ENCODE data around the gene HSPG2.
"Not testable (repeated sequence)": the region's sequence is repeated elsewhere in the genome, so short reads cannot be mapped to it uniquely, and the experiment has no call there.

HSPG2 gene

DNA sequence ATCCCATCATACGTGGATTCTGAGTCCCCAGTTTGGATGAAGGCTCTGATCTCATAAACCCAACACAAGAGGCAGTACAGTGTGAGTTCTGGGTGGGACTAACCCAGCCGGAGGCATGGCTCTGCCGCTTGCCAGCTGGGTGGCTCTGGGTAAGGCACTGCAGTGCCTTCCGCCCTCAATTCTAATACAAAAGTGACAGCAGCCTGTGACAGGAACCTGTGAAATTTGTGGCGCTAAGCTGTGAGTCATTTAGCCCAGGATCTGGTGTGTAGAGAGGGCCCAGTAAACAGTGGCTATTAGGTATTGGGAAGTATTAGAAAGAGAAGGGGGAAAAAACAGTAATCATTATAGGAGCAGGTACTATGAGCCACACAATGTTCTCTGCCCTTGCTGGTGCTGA lies 23.3 kb downstream of the HSPG2 start:
- no peak for DNase-seq

DNA sequence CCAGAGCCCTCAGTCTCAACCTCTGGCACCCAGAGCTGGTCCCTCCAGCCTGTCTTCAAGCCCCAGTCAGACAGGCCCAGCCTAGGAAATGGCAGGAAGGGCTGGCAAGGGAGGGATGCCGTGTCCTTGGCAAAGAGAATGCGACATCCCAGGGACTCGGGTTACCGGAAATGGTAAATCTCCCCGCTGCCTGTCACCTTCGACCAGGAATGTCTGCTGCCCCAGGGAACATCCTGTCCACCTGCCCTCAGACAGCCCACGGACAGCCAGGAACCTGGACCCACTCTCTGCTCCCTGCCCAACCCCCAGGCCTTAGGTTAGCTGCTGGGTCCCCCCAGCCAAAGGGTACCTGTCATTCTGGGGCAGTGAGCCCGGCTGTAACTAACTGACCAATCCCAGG lies 23.9 kb downstream of the HSPG2 start:
- DNase-seq = no peak

DNA sequence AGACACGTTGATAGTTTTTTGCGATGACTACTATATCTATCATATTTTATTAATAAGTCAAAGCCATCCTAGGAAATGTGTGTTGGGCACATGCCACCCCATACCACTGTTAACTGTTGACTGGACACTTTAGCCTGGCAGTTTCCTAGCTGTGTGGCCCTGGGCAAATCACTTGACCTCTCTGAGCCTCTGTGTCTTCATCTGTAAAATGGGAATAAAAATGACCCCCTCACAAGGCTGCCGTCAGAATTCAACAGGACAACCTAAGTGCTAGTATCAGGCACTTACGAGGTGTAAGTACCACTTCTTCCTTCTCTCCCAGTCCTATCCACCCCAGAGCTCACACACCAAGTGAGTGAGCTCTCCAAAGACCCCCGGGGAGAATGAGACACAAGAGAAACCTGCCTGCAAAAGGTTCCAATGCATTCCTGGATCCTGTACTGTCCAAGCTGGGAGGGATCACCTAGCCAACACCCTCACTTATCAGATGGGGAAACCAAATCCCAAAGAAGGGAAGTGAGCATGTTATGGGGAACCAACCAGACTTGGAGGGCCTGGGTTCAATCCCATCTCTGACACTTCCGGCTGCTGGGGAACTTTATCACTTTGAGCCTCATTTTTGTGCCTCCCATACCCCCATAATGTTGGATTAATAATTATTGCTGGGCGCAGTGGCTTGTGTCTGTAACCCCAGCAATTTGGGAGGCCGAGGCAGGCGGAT lies 24.9 kb downstream of the HSPG2 start:
- no peak for DNase-seq

DNA sequence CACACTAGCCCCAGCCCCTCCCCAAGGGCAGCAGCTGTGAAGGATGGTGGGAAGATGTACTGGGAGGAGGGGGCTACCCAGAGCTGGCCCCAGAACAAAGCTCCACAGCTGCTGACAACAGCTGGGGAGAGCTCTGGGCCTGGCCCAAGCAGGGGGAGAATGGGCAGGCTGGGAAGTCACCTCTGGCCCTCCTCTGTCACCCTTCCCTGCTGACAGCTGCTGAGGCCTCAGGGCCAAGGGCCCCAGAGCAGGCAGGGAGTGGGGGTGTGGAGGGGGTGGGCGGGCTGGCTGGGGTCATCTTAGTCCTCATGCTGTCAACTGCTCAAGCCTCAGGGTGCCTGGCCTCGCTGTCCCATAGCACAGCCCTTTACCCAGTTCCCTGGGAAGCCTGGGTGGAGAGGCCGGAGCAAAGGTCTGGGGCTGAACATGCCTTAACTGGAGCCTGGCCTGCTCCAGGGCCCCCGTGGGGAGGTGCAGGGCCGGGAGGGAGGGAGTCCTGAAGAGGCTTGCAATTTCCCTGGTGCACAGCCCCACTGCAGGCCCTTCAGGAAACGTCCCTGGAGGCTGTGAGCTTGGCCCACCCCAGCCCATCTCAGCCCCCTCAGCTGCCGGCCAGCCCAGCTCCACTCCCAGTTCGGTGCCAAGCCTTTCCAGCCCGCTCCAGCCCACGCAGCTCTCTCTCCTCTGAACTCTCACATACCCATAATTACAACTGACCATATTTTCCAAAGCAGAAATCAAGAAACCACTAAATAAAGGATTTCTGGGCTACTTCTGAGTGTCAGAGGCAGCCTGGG lies 25.7 kb downstream of the HSPG2 start:
- no peak for DNase-seq

DNA sequence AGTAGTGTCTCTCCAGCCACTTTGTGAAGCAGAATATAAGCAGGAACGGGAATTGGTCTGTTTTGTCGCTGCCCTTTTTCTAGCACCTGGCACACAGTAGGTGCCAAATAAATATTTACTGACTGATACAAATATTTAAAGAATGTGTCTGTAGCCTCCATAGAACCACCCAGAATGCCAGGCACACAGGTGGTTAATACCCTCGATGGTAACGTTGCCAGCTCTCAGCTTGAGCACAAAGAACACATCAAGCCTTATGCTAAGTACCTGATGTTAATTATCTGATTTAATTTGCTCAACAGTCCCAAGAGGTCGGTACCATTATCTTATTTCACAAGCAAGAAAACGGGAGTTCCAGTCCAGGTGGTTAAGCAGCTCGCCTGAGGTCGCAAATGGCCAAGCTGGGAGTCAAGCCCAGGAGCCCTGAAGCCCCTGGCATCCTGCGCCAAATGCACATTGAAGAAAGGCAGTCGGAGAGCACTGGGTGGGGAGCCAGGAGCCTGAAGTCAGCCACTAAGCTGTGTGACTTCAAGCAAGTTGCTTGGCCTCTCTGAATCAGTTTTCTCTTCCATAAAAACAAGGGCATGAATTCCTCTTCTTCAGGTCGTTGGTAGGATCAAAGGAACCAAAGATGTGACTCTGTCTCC lies 26.4 kb downstream of the HSPG2 start:
- DNase-seq = no peak

DNA sequence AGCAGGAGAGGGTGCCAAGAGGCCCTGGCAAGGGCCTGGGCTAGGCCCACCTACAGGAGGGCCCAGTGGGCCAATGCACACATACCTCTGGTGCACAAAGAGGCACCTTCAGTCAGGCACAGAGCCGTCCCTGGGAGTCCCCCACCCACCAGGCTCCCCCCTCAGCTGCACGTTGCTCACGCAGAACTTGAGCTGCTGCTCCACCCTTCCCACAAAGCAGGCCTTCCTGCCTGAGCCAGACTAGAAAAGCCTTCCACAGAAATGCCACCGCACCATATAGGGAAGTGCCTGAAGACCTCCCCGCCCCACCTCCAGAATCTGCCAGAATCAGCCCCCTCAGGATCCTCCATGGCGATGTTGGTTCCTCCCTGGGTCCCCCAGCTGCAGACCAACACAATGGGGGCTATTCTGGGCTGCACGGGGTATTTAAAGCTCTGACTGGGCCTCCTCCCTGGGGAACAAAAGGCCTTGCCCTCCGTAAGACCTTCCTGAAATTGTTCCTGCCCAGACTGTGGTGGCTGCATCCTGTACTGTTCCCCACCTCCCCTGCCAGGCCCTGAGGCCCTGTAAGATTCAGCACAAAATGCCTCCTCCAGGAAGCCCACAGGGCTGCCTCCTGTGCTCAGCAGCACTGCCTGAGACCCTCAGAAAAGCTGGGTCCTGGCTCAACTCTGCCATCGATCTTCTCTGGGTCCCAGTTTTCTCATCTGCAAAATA lies 27.2 kb downstream of the HSPG2 start:
- DNase-seq = no peak

DNA sequence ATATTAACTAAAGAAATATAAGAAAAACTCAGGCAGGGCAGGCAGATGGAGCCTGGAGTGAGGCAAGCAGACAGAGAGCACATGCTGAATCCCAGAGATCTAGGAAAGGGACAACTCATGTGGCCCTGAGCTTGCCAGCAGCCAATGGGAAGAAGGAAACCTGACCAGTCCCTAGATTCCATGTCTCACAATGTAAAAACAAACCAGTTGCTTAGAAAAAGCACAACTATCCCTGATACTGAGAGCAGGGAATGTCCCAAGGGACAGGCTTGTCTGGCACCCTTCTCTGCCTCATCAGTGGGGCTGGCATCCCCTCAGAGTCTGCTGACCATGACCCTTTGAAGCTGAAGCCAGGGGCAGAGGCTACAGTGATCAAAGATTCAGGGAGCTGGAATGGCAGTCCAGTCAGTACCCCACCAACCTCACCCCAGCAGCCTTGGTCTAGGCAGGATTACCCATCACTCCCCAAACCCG lies 27.8 kb downstream of the HSPG2 start:
- no peak for DNase-seq

DNA sequence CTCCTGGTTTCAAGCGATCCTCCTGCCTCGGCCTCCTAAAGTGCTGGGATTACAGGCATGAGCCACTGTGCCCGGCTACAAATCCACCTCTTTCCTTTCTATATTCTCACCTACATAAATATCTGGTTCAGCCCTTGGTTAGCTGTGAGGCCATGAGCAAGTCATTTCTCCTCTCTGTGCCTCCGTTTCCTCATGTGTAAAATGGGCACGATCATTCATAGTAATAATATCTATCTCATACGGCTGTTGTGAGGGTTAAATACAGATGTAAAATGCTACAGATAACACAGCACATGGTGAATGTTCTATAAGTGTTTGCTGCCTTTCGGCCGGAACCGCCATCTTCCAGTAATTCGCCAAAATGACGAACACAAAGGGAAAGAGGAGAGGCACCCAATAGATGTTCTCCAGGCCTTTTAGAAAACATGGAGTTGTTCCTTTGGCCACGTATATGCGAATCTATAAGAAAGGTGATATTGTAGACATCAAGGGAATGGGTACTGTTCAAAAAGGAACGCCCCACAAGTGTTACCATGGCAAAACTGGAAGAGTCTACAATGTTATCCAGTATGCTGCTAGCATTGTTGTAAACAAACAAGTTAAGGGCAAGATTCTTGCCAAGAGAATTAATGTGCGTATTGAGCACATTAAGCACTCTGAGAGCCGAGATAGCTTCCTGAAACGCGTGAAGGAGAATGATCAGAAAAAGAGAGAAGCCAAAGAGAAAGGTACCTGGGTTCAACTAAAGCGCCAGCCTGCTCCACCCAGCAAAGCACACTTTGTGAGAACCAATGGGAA lies 29.2 kb downstream of the HSPG2 start:
- not testable (repeated sequence) for DNase-seq

DNA sequence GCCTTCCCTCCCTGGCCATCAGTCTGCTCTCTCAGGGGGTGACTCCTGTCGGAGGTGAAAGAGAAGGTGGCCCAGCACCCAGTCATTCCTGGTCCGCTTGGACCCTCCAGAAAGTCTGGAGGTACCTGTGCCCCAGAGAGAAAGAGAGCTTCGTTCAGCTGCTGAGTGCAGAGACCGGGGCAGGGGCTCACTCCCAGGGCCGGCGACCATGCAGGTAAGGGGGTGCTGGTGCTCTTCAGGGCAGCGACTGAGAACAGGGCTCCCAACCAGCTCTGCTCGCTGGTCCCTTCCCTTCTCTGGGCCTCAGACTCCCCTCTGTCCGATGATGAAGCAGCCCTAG lies 30.1 kb downstream of the HSPG2 start:
- DNase-seq = no peak

DNA sequence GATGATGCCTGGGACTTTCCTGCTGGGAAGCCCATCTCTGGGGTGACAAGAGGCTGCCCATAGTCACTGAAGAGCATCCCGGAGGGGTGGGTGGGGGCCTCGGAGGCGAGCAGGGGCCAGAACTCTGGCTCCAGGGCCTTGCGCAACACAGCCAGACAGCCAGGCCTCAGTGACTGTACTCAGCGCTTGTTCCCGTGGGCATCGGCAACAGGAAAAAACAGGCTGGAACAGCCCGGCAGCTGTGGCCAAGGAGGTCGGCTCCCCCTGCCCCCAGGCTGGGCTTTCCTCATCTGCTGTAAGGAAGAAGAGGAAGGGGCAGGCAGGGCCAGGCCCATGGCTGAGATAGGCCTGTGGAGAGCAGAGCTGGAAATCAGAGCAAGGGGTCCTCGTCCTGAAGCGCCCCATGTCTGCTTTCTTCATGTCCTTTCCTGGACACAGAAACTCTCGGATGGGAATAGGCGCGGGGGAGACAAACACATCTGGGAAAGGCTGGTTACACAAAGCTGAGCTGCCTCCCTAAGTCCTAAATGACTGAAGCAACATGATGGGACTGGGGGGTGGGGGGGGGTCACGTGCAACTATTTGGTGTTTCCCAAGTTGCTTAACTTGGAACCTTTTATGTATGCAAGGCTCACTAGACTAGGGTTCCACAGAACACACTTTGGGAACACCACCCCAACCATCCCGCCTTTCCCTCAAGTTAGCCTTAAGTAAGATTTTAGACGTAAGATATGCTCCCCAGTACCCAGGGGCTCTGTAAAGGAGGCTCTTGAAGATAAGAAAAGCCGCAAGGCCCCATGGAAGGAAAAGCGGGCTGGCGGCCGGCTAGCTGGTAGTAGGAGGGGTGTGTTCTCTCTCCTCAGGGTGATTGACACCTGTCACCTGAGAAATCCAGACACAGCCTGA lies 30.7 kb downstream of the HSPG2 start:
- no peak for DNase-seq

DNA sequence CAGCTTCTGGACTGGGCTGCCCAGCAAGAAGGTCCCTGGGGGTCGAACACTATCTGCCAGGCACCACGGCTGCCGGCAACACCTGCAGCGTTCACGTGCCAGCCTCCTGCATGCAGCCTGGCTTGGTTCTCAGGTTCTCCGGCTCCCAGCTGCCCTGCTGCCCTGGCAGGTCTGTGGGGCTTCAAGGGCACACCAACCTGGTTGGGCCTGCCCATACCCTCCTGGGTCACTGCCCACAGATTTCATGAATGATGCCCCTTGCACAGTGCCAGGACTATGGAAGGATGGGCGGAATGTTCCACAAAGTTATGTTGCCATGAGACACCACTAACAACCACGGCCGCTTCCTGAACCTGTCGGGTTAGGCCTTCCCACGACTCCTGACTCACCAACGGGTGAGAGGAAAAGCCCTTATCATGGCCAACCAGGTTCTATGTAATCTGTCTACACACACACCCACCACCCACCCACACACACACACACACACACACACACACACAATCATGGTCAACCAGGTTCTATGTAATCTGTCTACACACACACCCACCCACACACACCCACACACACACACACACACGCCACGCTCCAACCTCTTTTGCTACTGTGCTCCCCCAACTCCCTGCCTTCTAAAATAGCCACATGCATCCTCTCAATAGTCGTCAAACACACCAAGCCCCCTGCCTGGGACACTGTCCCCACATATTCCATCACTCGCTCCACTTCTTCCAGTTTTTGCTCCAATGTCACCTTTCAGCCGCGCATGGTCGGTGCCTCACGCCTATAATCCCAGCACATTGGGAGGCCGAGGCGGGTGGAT lies 32.2 kb downstream of the HSPG2 start:
- DNase-seq = no peak

DNA sequence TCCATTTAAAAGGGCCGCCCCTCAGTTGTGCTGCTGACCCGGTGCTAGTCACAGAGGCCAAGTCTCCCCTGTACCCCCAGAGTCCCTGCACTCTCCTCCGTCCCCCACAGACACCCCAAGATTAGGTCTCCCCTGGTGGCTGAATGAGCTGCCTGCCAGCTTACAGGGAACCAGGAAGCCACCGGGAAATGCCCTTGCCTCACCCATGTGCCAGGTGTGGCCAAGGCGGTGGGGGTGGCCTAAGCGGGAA lies 32.7 kb downstream of the HSPG2 start:
- no peak for DNase-seq

DNA sequence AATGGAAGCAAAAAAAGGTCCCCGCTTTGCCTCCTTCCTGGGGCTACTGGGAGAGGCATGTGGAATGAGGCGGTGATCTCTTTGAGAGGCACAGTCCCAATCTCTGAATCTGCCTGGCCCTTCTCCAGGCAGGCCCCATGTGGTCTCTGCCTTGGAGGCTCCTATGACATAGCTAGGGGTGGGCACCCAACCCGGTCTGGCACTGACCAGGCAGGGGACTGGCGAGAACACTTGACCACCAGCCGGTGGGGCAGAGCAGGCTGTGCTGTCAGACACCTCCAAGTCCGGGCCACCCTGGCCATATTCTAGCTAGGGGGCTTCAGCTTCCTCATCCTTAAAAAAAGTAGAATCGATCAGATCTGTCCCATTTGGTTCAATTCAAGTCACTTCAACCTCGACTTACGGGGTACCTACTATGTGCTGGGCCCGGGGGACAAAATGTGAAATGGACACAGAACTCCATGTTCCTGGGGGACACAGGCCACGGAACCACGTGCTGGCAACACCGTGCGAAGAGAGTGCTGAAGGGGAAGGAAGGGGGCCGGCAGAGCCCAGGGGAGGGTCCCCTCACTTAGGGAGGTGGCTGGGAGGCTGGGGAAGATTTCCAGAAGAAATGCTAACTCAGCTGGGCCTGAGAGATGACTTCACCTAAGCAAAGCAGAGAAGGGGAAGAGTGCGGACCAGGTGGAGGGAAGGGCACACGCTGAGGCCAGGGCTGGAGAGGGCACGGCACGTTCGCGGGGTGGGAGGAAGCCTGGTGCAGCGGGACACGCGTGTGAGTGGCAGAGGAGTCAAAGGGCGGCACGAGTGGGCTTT lies 33.3 kb downstream of the HSPG2 start:
- no peak for DNase-seq

DNA sequence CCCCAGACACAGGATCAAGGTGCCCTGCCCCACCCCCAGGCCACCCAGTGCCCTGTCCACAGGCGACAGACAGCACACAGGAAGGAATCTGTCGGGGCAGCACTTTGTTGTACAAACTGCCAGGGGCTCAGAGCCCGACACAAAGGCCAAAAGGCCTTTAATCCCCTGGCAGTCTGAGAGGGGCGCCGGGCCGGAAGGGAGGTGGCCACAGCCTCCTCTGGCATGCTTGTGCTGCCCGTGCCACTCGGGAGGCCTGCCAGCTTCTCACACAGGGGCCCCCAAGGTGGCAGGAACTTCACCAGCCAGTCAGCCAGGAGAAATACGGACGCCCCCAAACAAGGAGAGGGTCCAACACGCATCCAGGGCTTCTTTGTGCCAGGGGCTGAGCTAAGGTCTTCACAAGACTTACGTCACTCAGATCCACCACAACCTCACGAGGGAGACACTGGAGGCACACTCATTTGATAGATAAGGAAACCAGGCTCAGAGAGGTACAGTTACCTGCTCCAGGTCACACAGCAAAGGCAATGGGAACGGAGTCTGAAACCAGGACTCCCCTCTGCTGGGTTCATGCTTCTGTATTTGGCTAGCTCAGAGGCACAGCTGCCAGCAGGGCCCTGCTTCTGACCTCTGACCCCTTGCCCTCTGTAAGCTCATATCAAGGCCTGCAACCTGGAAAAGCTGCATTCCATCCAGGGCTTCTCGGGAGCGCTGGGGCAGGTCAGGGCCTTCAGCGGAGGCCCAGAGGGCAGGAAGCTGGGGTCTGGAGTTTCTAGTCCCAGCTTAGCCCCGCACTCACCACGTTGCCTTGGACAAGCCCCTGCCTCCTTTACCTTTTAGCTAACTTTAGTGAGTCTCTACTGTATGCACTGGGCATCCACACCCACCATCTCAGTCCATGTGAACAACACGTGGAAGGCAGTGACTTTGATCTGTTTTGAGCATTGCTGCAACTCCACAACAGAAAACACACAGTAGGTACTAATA lies 34.8 kb downstream of the HSPG2 start:
- DNase-seq = no peak

DNA sequence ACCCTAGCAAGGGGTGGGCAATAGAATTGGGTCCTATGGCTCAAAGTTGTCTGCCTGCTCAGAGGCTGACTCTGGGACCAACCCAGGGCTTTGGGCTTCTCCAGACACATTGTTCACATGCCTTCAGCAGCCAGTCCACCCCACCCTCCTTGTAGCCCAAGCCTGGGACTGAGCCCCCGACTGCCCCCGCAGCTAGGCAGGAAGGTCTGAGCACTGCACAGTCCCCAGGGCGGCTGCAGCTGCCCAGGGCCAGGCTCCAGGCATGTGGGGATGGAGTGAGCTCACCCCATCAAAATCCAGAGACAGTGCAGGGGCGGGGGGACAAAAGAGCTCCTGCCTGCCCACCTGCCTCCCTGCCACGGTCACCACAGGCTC lies 35.6 kb downstream of the HSPG2 start:
- DNase-seq = no peak

DNA sequence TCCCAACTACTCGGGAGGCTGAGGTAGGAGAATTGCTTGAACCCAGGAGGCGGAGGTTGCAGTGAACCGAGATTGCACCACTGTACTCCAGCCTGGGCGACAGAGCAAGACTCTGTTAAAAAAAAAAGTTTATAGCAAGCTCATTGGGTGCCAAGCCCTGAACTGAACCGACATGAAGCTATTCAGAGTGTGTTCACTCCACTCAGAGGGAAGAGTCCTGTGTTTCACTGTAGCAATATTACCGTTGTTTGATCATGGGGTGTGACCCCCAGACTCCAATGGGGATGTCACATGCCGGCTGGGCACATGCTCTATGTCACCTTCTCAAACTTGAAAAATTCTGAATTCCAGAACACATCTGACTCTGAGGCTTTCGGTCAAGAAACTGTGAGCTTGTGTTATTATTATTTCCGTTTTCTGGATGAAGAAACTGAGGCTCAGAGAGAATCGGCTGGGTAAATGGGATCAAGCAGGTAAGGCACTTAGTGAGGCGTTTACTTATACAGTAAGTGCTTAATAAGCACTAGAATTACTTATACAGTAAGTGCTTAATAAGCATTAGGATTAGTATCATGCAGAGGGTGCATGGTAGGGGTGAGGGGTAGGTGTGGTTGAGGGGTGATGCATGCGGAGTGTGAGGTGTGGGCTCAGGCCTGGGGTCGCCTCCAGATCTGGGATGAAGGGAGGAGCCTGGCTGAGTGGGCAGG lies 36.2 kb downstream of the HSPG2 start:
- DNase-seq = no peak

DNA sequence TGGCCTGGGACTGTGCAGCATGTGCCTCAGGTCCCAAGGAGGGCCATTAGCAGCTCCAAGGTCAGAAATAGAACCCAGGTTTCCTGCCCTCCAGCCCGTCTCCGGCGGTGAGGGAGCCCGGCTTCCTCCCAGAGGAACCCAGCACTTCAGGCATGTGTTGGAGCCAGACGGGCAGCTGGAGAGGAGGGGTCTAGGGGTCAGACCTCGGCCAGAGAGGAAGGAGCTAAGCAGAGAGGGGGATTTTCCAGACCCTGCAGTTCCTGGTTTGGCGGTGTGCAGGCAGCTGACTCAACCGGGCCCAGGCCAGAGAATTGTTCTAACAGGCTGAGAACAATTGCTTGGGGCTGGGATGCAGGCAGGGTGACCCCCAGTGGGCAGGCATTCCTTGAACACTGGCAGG lies 37.1 kb downstream of the HSPG2 start:
- DNase-seq = no peak
